ACC112 (cell line): ENCODE measurements around the gene NEB.

Experiments used
- H2AFZ ChIP-seq: fragments of 200-600 bp; sonication (generic); one replicate; pipeline ENCODE4 v1.6.0; 2017; ENCODE audit warnings: antibody characterized with exemption, low read length; ENCODE audit not compliant: unreplicated experiment
- H3K27ac ChIP-seq: fragments of 200-600 bp; sonication (generic); 2 replicates; pipeline ENCODE4 v1.5.1; 2014; ENCODE audit warnings: low read depth, mild to moderate bottlenecking, antibody characterized with exemption, low read length, moderate library complexity
- H3K27me3 ChIP-seq: fragments of 200-600 bp; sonication (generic); 2 replicates; pipeline ENCODE4 v1.6.1; 2014; ENCODE audit warnings: mild to moderate bottlenecking, antibody characterized with exemption, low read length, moderate library complexity, mixed read lengths; ENCODE audit not compliant: insufficient read depth
- H3K36me3 ChIP-seq: fragments of 200-600 bp; sonication (generic); 2 replicates; pipeline ENCODE4 v1.6.1; 2016; ENCODE audit warnings: mild to moderate bottlenecking, antibody characterized with exemption, low read length, moderate library complexity, mixed read lengths; ENCODE audit not compliant: insufficient read depth
- H3K4me1 ChIP-seq: fragments of 200-600 bp; sonication (generic); one replicate; pipeline ENCODE4 v1.6.1; 2016; ENCODE audit warnings: low read length, mixed read lengths; ENCODE audit not compliant: insufficient read depth, unreplicated experiment, control insufficient read depth
- H3K4me3 ChIP-seq: fragments of 200-600 bp; sonication (generic); 2 replicates; pipeline ENCODE4 v1.5.1; 2014; ENCODE audit warnings: mild to moderate bottlenecking, low read depth, low read length
- H3K79me2 ChIP-seq: fragments of 200-600 bp; sonication (generic); one replicate; pipeline ENCODE4 v1.6.0; 2016; ENCODE audit warnings: low read length; ENCODE audit not compliant: control insufficient read depth, unreplicated experiment, insufficient read depth

Gene NEB

GRCh38 chr2:151459358-151459757, 274.9 kb downstream of the NEB start:
- H3K4me1 ChIP-seq, result no peaks in the 10 kb centered on the region
- no peak overlapping the region for H3K4me3 ChIP-seq
- no peak overlapping the region for H2AFZ ChIP-seq
- peaks cover 45% of the 10 kb centered on the region for H3K36me3 ChIP-seq
- H3K27me3 ChIP-seq, result no peaks in the 10 kb centered on the region
- no peaks in the 10 kb centered on the region for H3K79me2 ChIP-seq
- H3K27ac ChIP-seq, result no peak overlapping the region

GRCh38 chr2:151439127-151439526, 295.1 kb downstream of the NEB start:
- peaks cover 48% of the 10 kb centered on the region for H3K36me3 ChIP-seq
- no peaks in the 10 kb centered on the region for H3K79me2 ChIP-seq
- no peak overlapping the region for H3K27ac ChIP-seq
- no peaks in the 10 kb centered on the region for H3K27me3 ChIP-seq
- H2AFZ ChIP-seq, result no peak overlapping the region
- H3K4me3 ChIP-seq, result no peak overlapping the region
- no peaks in the 10 kb centered on the region for H3K4me1 ChIP-seq

- peaks cover 42% of the 10 kb centered on the region for H3K36me3 ChIP-seq
- no peak overlapping the region for H2AFZ ChIP-seq
- no peaks in the 10 kb centered on the region for H3K27me3 ChIP-seq
- no peak overlapping the region for H3K4me3 ChIP-seq
- H3K79me2 ChIP-seq, result no peaks in the 10 kb centered on the region
- no peaks in the 10 kb centered on the region for H3K4me1 ChIP-seq
- no peak overlapping the region for H3K27ac ChIP-seq
Measured at GRCh38 chr2:151438506-151438905, 295.8 kb downstream of the NEB start.

- H2AFZ ChIP-seq, result no peak overlapping the region
- H3K79me2 ChIP-seq, result no peaks in the 10 kb centered on the region
Measured at GRCh38 chr2:151437630-151438029, 296.6 kb downstream of the NEB start.

More at GRCh38 chr2:151437630-151438029, 296.6 kb downstream of the NEB start:
- no peaks in the 10 kb centered on the region for H3K27me3 ChIP-seq
- no peak overlapping the region for H3K27ac ChIP-seq
- H3K4me3 ChIP-seq, result no peak overlapping the region
- no peaks in the 10 kb centered on the region for H3K4me1 ChIP-seq
- H3K36me3 ChIP-seq, result peaks cover 43% of the 10 kb centered on the region
